Measurements from ENCODE around the gene PPP1R36. TPM values are rescaled to one million over a fixed set of nuclear protein-coding genes. Genes with fewer than 3 reads are reported as not detected.

Gene PPP1R36
- polyA plus RNA-seq, 3 donors, result 0.38 TPM; not detected in 2

- peaks cover 25 to 50% of the 10 kb centered on the region in 2 donors for H3K36me3 ChIP-seq (replicated peaks in 1 of 2; ENCODE audit: control insufficient read depth in 1 of 2, insufficient read depth in 2 of 2, low read length in 2 of 2)
- H3K4me1 ChIP-seq (ENCODE audit: control insufficient read depth in 1 of 2, insufficient read depth in 2 of 2, low read length in 2 of 2), result no peaks in the 10 kb centered on the region
These were observed 27.0 kb upstream of the PPP1R36 start for GRCh38 chr14:64522591-64523355.

GRCh38 chr14:64525354-64525753 is 24.4 kb upstream of the PPP1R36 start:
- H3K4me3 ChIP-seq (replicated peaks in 1 of 3; ENCODE audit: low read depth in 2 of 3, low read length in 3 of 3), result no peak overlapping the region
- H3K9me3 ChIP-seq (replicated peaks in 1 of 2; ENCODE audit: control insufficient read depth in 1 of 2, insufficient read depth in 1 of 2, low read length in 2 of 2), result no peaks in the 10 kb centered on the region
- peaks cover 25 to 49% of the 10 kb centered on the region in 2 donors for H3K36me3 ChIP-seq (replicated peaks in 1 of 2; ENCODE audit: control insufficient read depth in 1 of 2, insufficient read depth in 2 of 2, low read length in 2 of 2)
- peaks cover 32% of the 10 kb centered on the region for H3K79me2 ChIP-seq (ENCODE audit: insufficient read depth, low read length)
- H3K4me1 Mint-ChIP-seq, result no peaks in the 10 kb centered on the region
- no peak overlapping the region for H3K4me3 Mint-ChIP-seq
- H3K4me2 ChIP-seq (replicated peaks; ENCODE audit: extremely low read depth, low read length, poor library complexity, severe bottlenecking), result no peak overlapping the region
- no peaks in the 10 kb centered on the region for H3K27me3 Mint-ChIP-seq (ENCODE audit: low read depth in 3 of 3)
- no peak overlapping the region for H3K27ac ChIP-seq (ENCODE audit: low read depth in 1 of 2, low read length in 2 of 2)
- no peak overlapping the region for H3K9ac ChIP-seq (ENCODE audit: insufficient read depth, low read length, poor library complexity, severe bottlenecking)
- no peaks in the 10 kb centered on the region for H3K9me3 Mint-ChIP-seq
- no peaks in the 10 kb centered on the region for H3K4me1 ChIP-seq (ENCODE audit: control insufficient read depth in 1 of 2, insufficient read depth in 2 of 2, low read length in 2 of 2)
- H3K36me3 Mint-ChIP-seq, result peaks cover 12 to 29% of the 10 kb centered on the region in 2 donors
- no peaks in the 10 kb centered on the region for H3K27me3 ChIP-seq (ENCODE audit: control insufficient read depth in 2 of 2, insufficient read depth in 2 of 2, low read length in 2 of 2)
- peaks cover 78% of the 10 kb centered on the region for H4K20me1 ChIP-seq (ENCODE audit: insufficient read depth, low read length)
- no peak for DNase-seq
- intact Hi-C loops (cut with micrococcal nuclease), result no loop called here
- WGBS (ENCODE audit: insufficient coverage), result no CpG with 5 or more reads among the region's 2 CpGs
- no peak overlapping the region for H2AFZ ChIP-seq (ENCODE audit: insufficient read depth, low read depth, low read length, poor library complexity, severe bottlenecking)
- no peak overlapping the region for H3K27ac Mint-ChIP-seq
- no peak for TF ChIP-seq CTCF (IDR thresholded peaks at IDR 0.05)

More at GRCh38 chr14:64522591-64523355, 27.0 kb upstream of the PPP1R36 start:
- Mint-ChIP-seq H3K4me3 (no peak overlapping the region), H3K27me3 (ENCODE audit: low read depth in 3 of 3) (no peaks in the 10 kb centered on the region), H3K4me1 (no peaks in the 10 kb centered on the region), H3K36me3 (peaks cover 11 to 25% of the 10 kb centered on the region in 2 donors), H3K9me3 (no peaks in the 10 kb centered on the region), H3K27ac (no peak overlapping the region)
- peaks cover 88% of the 10 kb centered on the region for H4K20me1 ChIP-seq (ENCODE audit: insufficient read depth, low read length)
- no peak for TF ChIP-seq CTCF (IDR thresholded peaks at IDR 0.05)
- H3K4me2 ChIP-seq (replicated peaks; ENCODE audit: extremely low read depth, low read length, poor library complexity, severe bottlenecking), result no peak overlapping the region
- H3K4me3 ChIP-seq (replicated peaks in 1 of 3; ENCODE audit: low read depth in 2 of 3, low read length in 3 of 3), result no peak overlapping the region
- no peak overlapping the region for H3K27ac ChIP-seq (ENCODE audit: low read depth in 1 of 2, low read length in 2 of 2)
- no peaks in the 10 kb centered on the region for H3K9me3 ChIP-seq (replicated peaks in 1 of 2; ENCODE audit: control insufficient read depth in 1 of 2, insufficient read depth in 1 of 2, low read length in 2 of 2)
- no peaks in the 10 kb centered on the region for H3K27me3 ChIP-seq (ENCODE audit: control insufficient read depth in 2 of 2, insufficient read depth in 2 of 2, low read length in 2 of 2)
- H3K9ac ChIP-seq (ENCODE audit: insufficient read depth, low read length, poor library complexity, severe bottlenecking), result no peak overlapping the region
- H2AFZ ChIP-seq (ENCODE audit: insufficient read depth, low read depth, low read length, poor library complexity, severe bottlenecking), result no peak overlapping the region
- 100% methylated on average over 2 of the region's 9 CpGs for WGBS (ENCODE audit: insufficient coverage)
- peaks cover 58% of the 10 kb centered on the region for H3K79me2 ChIP-seq (ENCODE audit: insufficient read depth, low read length)
- intact Hi-C loops (cut with micrococcal nuclease), result no loop called here
- no peak for DNase-seq
